GM21526 (cell line): ENCODE results near the gene ZNF20.
"Not testable (repeated sequence)": the region's sequence is repeated elsewhere in the genome, so short reads cannot be mapped to it uniquely, and the experiment has no call there.

Experiments
- ATAC-seq: cut with Tn5 transposase; IDR thresholded peaks from one replicate; pipeline ENCODE4 v1.9.1; 2021; ENCODE audit warnings: moderate library complexity; ENCODE audit not compliant: unreplicated experiment, low FRiP score

The ZNF20 gene

GRCh38 chr19:12113121-12113520 lies 27.0 kb downstream of the ZNF20 start:
- ATAC-seq, result no peak

DNA sequence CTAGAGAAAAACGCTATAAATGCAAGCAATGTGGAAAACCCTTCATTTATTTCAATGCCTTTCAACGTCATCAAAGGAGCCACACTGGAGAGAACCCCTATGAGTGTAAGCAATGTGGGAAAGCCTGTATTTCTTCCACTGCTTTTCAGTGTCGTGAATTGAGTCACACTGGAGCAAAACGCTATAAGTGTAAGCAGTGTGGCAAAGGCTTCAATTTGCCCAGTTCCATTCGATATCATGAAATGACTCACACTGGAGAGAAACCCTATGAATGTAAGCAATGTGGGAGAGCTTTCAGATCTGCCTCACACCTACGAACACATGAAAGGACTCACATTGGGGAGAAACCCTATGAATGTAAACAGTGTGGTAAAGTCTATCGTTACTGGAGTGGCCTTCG lies 27.4 kb downstream of the ZNF20 start:
- ATAC-seq, result no peak

DNA sequence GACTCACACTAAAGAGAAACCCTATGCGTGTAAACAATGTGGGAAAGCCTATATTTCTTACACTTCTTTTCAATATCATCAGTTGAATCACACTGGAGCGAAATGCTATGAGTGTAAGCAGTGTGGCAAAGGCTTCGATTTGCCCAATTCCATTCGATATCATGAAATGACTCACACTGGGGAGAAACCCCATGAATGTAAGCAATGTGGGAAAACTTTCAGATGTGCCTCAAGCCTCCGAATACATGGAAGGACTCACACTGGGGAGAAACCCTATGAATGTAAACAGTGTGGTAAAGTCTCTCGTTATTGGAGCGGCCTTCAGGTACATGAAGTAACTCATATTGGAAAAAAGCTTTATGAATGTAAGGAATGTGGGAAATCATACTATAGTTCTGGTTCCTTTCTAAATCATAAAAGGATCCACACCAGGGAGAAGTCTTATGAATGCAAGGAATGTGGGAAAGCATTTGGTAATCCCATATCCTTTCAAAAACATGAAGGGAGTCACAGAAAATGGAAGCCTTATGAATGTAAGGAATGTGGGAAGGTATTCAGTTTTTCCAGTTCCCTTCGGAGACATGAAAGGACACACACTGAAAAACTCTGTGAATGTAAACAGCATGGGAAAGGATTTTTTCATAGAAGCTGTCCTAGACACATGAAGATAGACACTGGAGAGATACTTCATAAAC lies 28.1 kb downstream of the ZNF20 start:
- ATAC-seq, result no peak

GRCh38 chr19:12111176-12111575 lies 29.0 kb downstream of the ZNF20 start:
- ATAC-seq, result no peak

DNA sequence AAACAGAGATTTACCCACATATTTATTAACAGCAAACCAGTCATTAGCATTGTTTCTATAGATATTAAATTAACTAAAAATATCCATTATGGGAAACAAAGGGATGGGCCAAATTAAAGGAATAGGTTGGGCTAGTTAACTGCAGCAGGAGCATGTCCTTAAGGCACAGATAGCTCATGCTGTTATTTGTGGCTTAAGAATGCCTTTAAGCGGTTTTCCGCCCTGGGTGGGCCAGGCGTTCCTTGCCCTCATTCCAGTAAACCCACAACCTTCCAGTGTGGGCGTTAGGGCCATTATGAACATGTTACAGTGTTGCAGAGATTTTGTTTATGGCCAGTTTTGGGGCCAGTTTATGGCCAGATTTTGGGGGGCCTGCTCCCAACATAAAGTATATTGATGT lies 36.2 kb downstream of the ZNF20 start:
- not testable (repeated sequence) for ATAC-seq

DNA sequence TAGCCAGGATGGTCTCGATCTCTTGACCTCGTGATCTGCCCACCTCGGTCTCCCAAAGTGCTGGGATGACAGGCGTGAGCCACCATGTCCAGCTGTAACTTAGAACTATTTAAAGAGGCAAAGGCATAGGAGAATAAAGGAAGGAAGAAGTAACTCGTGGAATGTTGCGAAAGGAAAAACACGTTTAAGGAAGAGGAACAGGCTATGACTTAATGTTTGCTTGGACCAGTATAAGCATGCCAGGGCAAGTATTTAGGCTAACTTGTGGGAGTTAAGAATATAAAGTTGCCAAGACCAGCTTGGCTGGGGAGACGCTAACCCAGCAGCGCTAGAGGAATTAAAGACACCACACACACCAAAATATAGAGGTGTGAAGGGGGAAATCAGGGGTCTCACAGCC lies 42.1 kb downstream of the ZNF20 start:
- ATAC-seq, result no peak

DNA sequence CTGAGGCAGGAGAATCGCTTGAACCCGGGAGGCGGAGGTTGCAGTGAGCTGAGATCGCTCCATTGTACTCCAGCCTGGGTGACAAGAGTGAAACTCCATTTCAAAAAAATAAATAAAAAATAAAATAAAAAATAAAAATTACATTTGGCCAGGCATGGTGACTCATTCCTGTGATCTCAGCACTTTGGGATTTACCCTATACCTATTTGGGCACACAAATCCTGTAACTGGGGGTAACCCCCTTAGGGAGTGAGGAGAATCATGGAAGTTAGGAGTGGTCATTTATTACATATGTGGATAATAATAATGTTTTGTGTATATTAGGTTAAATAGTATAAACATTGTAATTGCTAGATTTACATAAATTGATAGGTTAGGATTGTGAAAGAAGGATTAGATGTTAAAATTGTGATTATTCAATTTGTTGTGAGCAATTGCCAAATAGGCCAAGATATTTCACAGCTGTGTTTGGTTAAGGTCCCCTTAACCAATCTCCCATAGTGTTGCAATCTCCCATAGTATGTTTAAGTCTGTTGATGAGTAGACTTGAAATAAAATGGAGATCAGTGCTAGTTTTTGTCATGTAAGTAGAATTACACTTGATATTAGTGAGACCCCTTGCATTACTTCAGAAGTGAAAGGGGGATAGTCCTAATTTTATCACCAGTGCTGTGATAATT lies 44.9 kb downstream of the ZNF20 start:
- ATAC-seq, result no peak

GRCh38 chr19:12093777-12094176 lies 46.4 kb downstream of the ZNF20 start:
- no peak for ATAC-seq

DNA sequence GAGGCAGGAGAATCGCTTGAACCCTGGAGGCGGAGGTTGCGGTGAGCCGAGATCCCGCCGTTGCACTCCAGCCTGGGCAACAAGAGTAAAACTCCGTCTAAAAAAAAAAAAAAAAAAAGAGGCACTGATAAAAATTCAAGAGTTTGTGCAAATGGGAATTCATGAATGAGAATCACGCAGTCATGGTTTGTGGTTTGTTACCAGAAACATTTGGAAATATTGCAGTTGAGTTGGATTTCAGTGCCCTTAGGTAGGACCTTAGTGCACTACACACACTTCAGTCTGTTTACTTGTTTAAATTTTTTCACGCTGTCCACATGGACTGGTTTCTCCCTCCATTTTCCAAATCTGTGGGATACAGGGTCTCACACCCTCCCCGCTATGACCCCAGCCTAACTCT lies 47.2 kb downstream of the ZNF20 start:
- no peak for ATAC-seq

GRCh38 chr19:12092065-12092867 lies 47.9 kb downstream of the ZNF20 start:
- ATAC-seq, result no peak

- ATAC-seq, result no peak
Measured at GRCh38 chr19:12090807-12091206, 49.3 kb downstream of the ZNF20 start.

DNA sequence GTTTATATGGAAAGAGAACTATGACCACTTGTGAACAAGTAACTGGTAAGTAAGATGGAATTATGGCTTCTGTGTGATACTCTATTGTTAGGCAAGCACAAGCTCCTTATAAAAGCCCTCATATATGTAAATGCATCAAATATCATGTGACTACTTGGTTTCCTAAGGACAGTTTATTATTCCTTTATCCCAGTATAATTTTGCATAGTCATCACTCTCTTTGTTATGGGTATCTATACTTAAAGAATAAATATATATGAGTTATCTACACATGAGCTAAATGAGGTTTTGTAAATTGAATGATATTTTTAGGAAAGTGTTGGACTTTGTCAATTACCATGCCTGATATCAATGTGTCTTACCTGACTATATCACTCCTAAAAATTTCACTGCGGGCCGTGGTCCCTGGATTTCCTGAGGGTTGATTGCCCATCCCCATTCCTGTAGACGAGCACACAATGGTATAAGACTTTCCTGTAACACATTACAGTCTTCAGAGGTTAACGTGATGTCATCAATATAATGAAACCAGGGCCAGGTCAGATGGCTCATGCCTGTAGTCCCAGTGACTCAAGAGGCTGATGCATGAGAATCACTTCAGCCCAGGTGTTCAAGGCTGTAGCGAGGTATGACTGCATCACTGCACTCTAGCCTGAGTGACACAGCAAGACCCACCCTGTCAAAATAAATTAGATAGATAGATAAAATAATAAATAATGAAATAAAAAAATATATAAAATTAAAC lies 54.9 kb downstream of the ZNF20 start:
- ATAC-seq, result no peak

- ATAC-seq, result not testable (repeated sequence)
Measured at GRCh38 chr19:12083336-12083735, 56.8 kb downstream of the ZNF20 start.
